OCI-LY7 (cell line): Measurements from ENCODE around the gene HARS2. TPM values are rescaled to one million over a fixed set of nuclear protein-coding genes. Genes with fewer than 3 reads are reported as not detected.

Experiments used
- Bru-seq: library from RNA; stranded (reverse); fragments of 400-500 nt; gene quantifications from one replicate; lab custom pipeline; 2021; lab: Mats Ljungman, UMichigan
- BruChase-seq, 2 experiments: library from RNA; stranded (reverse); fragments of 400-500 nt; gene quantifications; one replicate each; lab custom pipeline; 2021; lab: Mats Ljungman, UMichigan
- BruUV-seq: library from RNA; stranded (reverse); fragments of 400-500 nt; replicated peaks from 2 replicates; lab custom pipeline; 2021; lab: Mats Ljungman, UMichigan
- CTCF ChIA-PET: fragments of 300-600 bp; sonication (Branson Sonifier 250); formaldehyde crosslinking; loops from one replicate; lab custom pipeline; 2022; ENCODE audit warnings: antibody characterized with exemption; ENCODE audit not compliant: unreplicated experiment; lab: Charles Lee
- POLR2A ChIA-PET: fragments of 300-600 bp; sonication (Branson Sonifier 250); formaldehyde crosslinking; loops from one replicate; lab custom pipeline; 2022; ENCODE audit warnings: antibody characterized with exemption; lab: Charles Lee
- DNase-seq: peaks from one replicate; pipeline ENCODE4 v3.0.0-alpha.2; 2015; ENCODE audit warnings: low spot score
- H2AFZ ChIP-seq: fragments of 200-600 bp; sonication (generic), shearing (Covaris generic); 2 replicates; pipeline ENCODE4 v1.6.1; 2014; ENCODE audit warnings: mild to moderate bottlenecking, antibody characterized with exemption, low read length, moderate library complexity
- H3K27ac ChIP-seq: fragments of 200-600 bp; sonication (generic); 2 replicates; pipeline ENCODE4 v1.5.1; 2014; ENCODE audit warnings: mixed run types, low read depth, mild to moderate bottlenecking, moderate library complexity, low read length, inconsistent platforms; ENCODE audit not compliant: poor library complexity, severe bottlenecking
- H3K36me3 ChIP-seq: fragments of 200-600 bp; sonication (generic); 2 replicates; pipeline ENCODE4 v1.6.1; 2014; ENCODE audit warnings: mild to moderate bottlenecking, antibody characterized with exemption, low read length, moderate library complexity, mixed read lengths; ENCODE audit not compliant: insufficient read depth
- H3K4me1 ChIP-seq: fragments of 200-600 bp; sonication (generic); 2 replicates; pipeline ENCODE4 v1.5.1; 2014; ENCODE audit warnings: mild to moderate bottlenecking, low read length; ENCODE audit not compliant: insufficient read depth, poor library complexity, severe bottlenecking
- H3K4me2 ChIP-seq: fragments of 200-600 bp; sonication (generic); 2 replicates; pipeline ENCODE4 v1.6.1; 2014; ENCODE audit warnings: mild to moderate bottlenecking, low read length
- H3K4me3 ChIP-seq: fragments of 200-600 bp; sonication (generic); 2 replicates; pipeline ENCODE4 v1.5.1; 2014; ENCODE audit warnings: mild to moderate bottlenecking, low read depth, low read length; ENCODE audit not compliant: poor library complexity, severe bottlenecking
- H3K79me2 ChIP-seq: fragments of 200-600 bp; sonication (generic); 2 replicates; pipeline ENCODE4 v1.6.1; 2016; ENCODE audit warnings: low read depth, mild to moderate bottlenecking, low read length, moderate library complexity, mixed read lengths; ENCODE audit not compliant: insufficient read depth
- H3K9me2 ChIP-seq: fragments of 200-600 bp; sonication (generic); 2 replicates; pipeline ENCODE4 v1.6.1; 2016; ENCODE audit warnings: mild to moderate bottlenecking, low read length, mixed read lengths; ENCODE audit not compliant: insufficient read depth
- H3K9me3 ChIP-seq: fragments of 200-600 bp; sonication (generic); 2 replicates; pipeline ENCODE4 v1.6.1; 2014; ENCODE audit warnings: mild to moderate bottlenecking, mixed run types, low read length, mixed read lengths
- H4K20me1 ChIP-seq: fragments of 200-600 bp; sonication (generic); 2 replicates; pipeline ENCODE4 v1.6.1; 2014; ENCODE audit warnings: mild to moderate bottlenecking, antibody characterized with exemption, low read length, moderate library complexity, mixed read lengths; ENCODE audit not compliant: insufficient read depth
- EZH2phosphoT487 ChIP-seq: fragments of 200-600 bp; sonication (generic); IDR thresholded peaks from 2 replicates; pipeline ENCODE4 v1.6.1; 2018; ENCODE audit warnings: low read depth, borderline replicate concordance, mild to moderate bottlenecking, mixed run types, antibody characterized with exemption, low read length, moderate library complexity, mixed read lengths
- intact Hi-C: fragments of 100-400 bp; cut with micrococcal nuclease; formaldehyde crosslinking; loops from one replicate; pipeline ENCODE4 v1.10.0; 2022; ENCODE audit not compliant: unreplicated experiment
- long read RNA-seq: library from polyadenylated mRNA; stranded (forward); transcript quantifications from one replicate; pipeline ENCODE4 v2.0.0, GENCODE V29; 2022
- total RNA-seq, 2 experiments: library from RNA; depleted of rRNA in 1 of 2; stranded (reverse); fragments of >200 nt in 1 of 2; shearing (Covaris generic) in 1 of 2; gene quantifications; 2 replicates each; pipeline ENCODE4 v1.2.3, GENCODE V29; 2014 to 2022
- TF ChIP-seq, protein P1 (sequence below): fragments of 200-600 bp; sonication (generic); conservative IDR thresholded peaks from 2 replicates; pipeline ENCODE4 v1.5.1; 2014; ENCODE audit warnings: mild to moderate bottlenecking, antibody characterized with exemption, low read length, moderate library complexity, mixed read lengths

Gene HARS2, protein sequence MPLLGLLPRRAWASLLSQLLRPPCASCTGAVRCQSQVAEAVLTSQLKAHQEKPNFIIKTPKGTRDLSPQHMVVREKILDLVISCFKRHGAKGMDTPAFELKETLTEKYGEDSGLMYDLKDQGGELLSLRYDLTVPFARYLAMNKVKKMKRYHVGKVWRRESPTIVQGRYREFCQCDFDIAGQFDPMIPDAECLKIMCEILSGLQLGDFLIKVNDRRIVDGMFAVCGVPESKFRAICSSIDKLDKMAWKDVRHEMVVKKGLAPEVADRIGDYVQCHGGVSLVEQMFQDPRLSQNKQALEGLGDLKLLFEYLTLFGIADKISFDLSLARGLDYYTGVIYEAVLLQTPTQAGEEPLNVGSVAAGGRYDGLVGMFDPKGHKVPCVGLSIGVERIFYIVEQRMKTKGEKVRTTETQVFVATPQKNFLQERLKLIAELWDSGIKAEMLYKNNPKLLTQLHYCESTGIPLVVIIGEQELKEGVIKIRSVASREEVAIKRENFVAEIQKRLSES
- total RNA-seq (2014; rRNA removed; shearing (Covaris generic)) (20.8 and 23.4 TPM in 2 replicates), total RNA-seq (2022) (27.3 and 27.5 TPM in 2 replicates), Bru-seq, nascent RNA (percentile 80 among the genes with signal in this experiment), BruChase-seq, experiment 1, labeled RNA remaining after a 6-hour chase (percentile 78 among the genes with signal in this experiment), BruChase-seq, experiment 2, labeled RNA remaining after a 2-hour chase (percentile 85 among the genes with signal in this experiment)
- long read RNA-seq, transcript HARS2-219 (14 exons, 2,292 nt) = minor isoform, 10 of 84 reads
- long read RNA-seq, transcript HARS2-201 (13 exons, 2,510 nt) = major isoform, 40 of 84 reads
- long read RNA-seq, partial matches to known transcripts = 4 of 84 reads
- long read RNA-seq, other reads (novel, unspliced or antisense) = 27 of 84 reads

DNA sequence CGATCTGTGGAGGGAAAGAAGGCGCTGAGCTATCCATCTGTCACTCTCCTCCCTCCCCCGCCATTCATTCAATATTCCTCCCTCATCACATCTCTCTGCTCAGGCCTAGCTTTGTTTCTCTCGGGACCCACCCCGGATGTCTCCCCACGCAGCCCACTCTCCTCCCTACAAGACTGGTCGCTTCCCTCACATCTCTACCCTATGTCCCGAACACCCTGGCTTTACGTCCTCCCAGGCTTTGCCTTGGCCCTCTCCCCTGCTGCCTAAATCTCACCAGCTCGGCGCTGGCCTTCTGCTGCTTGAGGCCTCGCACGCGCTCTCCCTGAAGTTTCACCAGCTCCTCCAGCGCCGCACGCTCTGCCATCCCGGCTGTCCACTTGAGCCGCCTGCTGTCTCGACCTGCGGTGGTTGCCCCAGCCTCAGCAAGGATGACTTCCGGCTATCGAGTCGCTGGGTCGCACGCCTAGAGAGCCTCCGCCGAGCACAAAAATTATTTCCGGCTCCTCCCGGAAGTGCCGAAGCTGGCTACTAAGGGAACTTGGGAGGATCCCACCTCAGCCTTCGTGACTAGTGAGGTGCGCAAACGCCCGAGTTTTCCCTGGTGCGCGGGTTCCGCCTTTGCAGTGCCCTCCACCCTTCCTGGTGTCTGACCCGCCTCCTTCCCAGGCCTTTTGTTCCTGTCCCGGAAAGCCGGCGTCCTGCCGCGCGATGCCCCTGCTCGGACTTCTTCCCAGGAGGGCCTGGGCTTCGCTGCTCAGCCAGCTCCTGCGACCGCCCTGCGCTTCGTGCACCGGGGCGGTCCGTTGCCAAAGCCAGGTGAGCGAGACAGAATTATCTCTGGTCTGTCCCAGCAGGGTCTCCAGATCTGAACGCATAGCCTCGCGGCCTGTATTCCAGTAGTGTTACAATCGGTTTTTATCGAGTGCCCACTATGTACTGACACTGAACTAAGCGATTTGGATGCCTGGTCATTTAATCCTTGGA is at the start of gene HARS2, which contains the start of gene HARS1:
HARS2 (plus strand) TSS at position 515 of the 984 bp plus-strand sequence; CDS start at position 709, 194 bp downstream.
HARS1 (minus strand) TSS at position 430 of the 984 bp plus-strand sequence; CDS start at position 364, 66 bp downstream.
- BruUV-seq = no TSS peak
- CTCF ChIA-PET = interaction anchor here (0.5 to 1.0 kb wide), 2 partner anchors 49 to 947 kb away, joined by 3 read pairs; no protein-coding TSS in a partner anchor

DNA sequence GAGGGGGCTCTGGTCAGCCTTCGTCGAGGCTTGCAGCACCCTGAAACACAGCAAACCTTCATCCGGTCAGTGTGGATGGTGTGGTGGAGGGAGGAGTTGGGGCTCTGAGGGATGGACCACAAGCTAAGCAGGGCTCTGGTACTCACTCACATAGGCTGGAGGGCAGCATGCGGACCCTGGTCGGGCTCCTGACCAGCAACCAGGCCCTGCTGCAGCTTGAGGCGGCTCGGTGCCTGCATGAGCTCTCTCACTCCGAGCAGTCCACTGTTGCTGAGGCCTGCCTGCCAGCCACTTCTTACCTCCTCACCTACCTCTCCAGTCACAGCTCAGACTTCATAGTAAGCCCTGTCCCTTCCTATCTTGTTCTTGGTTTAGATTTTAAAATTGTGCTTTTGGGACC is 49.5 kb upstream of the HARS2 start:
- DNase-seq = no peak
- Histone ChIP-seq H3K4me3 (no peak overlapping the region), H2AFZ (no peak overlapping the region), H3K4me2 (no peak overlapping the region), H3K36me3 (peaks cover 47% of the 10 kb centered on the region), H3K4me1 (peaks cover 15% of the 10 kb centered on the region), H3K9me2 (no peaks in the 10 kb centered on the region), H3K79me2 (peaks cover 22% of the 10 kb centered on the region; the same call in 1 of the 2 replicates), H4K20me1 (0 out of 2 replicates have a peak, but pooled peaks cover 5% of the 10 kb centered on the region), H3K27ac (no peak overlapping the region), H3K9me3 (no peaks in the 10 kb centered on the region)
- intact Hi-C loops = no loop called here
- no peak for TF ChIP-seq EZH2phosphoT487
- TF ChIP-seq, protein P1, sequence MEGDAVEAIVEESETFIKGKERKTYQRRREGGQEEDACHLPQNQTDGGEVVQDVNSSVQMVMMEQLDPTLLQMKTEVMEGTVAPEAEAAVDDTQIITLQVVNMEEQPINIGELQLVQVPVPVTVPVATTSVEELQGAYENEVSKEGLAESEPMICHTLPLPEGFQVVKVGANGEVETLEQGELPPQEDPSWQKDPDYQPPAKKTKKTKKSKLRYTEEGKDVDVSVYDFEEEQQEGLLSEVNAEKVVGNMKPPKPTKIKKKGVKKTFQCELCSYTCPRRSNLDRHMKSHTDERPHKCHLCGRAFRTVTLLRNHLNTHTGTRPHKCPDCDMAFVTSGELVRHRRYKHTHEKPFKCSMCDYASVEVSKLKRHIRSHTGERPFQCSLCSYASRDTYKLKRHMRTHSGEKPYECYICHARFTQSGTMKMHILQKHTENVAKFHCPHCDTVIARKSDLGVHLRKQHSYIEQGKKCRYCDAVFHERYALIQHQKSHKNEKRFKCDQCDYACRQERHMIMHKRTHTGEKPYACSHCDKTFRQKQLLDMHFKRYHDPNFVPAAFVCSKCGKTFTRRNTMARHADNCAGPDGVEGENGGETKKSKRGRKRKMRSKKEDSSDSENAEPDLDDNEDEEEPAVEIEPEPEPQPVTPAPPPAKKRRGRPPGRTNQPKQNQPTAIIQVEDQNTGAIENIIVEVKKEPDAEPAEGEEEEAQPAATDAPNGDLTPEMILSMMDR = no peak
- ChIA-PET POLR2A (interaction anchor here (1.2 to 1.6 kb wide), 3 partner anchors 37 to 240 kb away, joined by 3 to 4 read pairs (median 3); partner anchors contain the start of gene ANKHD1), CTCF (no interaction called here)
- BruUV-seq = no TSS peak

More for the DNA sequence above, at the start of gene HARS2, which contains the start of gene HARS1:
- Histone ChIP-seq H3K4me2 (peak within 1 kb of the TSS; percentile 97), H3K9me3 (no peaks in the 10 kb centered on the region), H3K27ac (peak within 1 kb of the TSS; percentile 38), H3K36me3 (peaks cover 56% of the 10 kb centered on the region), H3K79me2 (peaks cover 35% of the 10 kb centered on the region), H2AFZ (peak within 1 kb of the TSS; percentile 88), H3K4me3 (peak within 1 kb of the TSS; percentile 86), H3K4me1 (peaks cover 17% of the 10 kb centered on the region), H3K9me2 (no peaks in the 10 kb centered on the region), H4K20me1 (no peaks in the 10 kb centered on the region)
- TF ChIP-seq, protein P1 = no peak
- TF ChIP-seq EZH2phosphoT487 = no peak
- peak; percentile 92 for DNase-seq
- POLR2A ChIA-PET = interaction anchor here (0.6 to 2.4 kb wide), 10 partner anchors 9 to 575 kb away, joined by 3 to 20 read pairs (median 4); partner anchors contain the start of genes IK, NDUFA2 and ZMAT2
- intact Hi-C loops = loop anchor here (1.0 kb wide), 1 partner anchor 27 kb away; the partner anchor contains the start of gene WDR55
